HG02938 (cell line): ENCODE measurements around the gene SUN1.
"Not testable (repeated sequence)": the region's sequence is repeated elsewhere in the genome, so short reads cannot be mapped to it uniquely, and the experiment has no call there.

ENCODE experiments used
- ATAC-seq: cut with Tn5 transposase; IDR thresholded peaks from one replicate; pipeline ENCODE4 v1.9.1; 2021; ENCODE audit warnings: mild to moderate bottlenecking, moderate library complexity; ENCODE audit not compliant: unreplicated experiment

SUN1 gene

DNA sequence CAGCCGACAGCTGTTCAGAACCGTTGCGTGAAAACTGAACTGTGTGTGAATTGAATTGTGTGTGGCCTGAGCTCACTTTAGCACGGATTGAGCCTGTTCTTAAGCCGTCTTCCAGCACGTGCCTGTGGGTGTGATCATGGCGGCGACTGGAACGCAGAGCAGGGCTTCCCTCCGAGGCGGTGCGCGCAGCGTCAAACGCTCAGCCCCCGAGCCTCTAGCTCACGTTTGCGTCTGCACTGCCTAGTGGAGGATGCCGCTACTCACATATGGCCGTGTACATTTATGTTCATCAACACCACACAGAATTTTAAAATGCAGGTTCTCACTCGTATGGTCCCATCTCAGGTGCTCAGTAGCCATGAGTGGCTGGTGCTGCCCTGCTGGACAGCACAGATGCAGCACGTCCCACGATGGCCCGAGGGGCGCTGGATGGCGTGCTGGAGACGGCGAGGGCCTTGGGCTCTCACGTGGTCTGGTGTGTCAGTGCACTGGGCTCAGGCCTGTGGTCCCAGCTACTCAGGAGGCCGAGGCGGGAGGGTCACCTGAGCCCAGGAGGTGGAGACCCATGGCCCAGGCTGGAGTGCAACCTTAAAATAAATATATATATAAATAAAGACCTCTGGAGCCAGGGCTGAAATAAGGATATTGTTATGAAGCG, 22.0 kb downstream of the SUN1 start:
- no peak for ATAC-seq

DNA sequence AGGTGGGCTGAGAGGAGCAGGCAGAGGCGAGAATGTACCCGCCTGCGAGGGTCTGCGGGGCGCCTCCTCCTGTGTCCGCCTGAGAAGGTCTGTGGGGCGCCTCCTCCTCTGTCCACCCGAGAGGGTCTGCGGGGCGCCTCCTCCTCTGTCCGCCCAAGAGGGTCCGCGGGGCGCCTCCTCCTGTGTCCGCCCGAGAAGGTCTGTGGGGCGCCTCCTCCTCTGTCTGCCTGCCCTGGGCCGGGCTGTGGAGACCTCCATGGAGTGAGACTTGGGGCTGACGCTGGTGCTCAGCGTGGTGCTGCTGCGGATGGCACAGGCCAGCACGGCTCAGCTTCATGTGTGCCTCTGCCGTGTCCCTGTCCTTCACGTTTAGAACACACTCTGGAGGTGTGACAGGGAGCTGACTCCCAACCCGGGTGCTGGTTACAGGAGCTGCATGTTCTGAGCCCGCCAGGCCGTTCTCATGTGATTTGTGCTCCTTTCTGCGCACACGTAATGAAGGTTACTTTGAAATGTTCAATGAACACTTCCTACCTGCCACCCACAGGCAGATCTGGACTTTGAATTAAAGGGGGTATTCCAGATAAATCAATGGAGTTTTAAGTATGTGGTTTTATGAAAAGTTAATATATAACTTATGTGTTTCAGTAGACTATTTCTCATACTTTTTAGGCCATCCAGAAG, 23.6 kb downstream of the SUN1 start:
- ATAC-seq = no peak

DNA sequence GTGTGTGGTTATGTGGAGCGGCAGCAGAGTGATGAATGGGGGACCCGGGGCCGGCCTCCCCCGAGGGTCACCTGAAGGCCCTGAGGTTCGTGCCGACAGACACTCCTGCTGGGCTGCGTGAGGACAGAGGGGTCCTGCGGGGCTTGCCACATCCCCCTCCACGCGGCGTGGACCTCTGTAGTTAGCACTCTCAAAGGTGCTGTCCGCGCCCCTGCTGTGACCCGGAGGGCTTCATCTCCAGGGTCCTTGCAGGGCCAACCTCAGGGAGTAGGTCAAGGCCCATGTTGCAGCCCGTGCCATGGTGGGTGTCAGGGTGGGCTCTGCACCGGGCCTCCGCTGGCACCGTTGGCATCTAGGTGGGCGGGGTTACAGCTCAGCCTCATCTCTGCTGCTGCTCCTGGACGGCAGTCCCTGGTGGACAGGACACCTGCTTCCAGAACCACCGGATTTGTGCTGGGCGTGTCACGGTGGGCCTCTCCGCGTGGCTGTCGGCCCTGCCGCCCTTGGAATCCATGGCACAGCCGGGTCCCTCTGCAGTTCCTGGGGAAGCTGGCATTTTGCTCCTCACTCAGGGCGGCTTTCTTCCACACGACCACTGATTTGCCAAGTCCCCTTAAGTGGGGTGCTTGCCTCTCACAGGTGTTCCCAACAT, 24.3 kb downstream of the SUN1 start:
- no peak for ATAC-seq

DNA sequence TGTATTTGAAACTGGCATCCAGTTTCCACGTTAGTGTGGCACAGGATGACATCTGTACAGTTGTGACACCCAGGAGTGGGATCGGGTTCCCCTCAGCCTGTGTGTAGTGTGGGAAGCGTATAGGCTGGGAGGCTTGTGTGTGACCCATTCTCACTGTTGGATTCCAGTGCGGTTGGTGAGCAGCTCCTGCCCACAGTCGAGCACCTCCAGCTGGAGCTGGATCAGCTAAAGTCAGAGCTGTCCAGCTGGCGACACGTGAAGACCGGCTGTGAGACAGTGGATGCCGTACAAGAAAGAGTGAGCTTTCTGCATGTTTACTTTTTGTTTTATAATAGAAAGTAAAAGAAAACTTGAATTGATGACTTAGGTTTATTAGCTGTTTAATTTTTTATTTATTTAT, 25.4 kb downstream of the SUN1 start:
- ATAC-seq = no peak

DNA sequence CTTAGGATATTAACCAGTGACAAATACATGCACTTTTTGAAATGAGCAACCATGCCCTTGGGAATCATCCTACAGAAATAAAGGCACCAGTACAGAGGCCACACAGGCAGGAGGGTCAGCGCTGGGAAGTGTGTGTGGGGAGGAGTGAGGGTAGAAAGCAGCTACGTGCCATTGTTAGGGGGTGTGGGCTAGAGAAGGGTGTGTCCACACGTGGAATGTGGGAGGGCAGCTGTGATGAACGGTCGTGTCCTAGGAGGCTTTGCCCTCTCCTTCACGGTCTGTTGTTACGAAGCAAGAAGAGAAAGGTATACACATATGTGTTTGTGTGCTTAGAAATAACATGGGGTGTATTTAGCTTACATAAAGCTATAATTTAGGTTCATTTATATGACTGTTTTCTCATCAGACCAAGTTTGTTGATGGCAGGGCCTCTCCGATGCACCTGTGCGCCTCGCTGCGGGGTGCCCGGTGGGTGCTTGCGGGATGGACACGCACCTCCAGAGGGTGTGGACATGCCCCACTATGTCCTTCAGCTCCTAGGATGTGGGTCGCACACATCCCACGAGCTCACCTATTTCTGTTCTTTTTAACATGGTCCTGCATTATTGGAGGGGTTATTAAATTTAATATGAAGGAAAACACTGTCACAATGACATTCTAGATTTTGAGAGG, 27.2 kb downstream of the SUN1 start:
- no peak for ATAC-seq

DNA sequence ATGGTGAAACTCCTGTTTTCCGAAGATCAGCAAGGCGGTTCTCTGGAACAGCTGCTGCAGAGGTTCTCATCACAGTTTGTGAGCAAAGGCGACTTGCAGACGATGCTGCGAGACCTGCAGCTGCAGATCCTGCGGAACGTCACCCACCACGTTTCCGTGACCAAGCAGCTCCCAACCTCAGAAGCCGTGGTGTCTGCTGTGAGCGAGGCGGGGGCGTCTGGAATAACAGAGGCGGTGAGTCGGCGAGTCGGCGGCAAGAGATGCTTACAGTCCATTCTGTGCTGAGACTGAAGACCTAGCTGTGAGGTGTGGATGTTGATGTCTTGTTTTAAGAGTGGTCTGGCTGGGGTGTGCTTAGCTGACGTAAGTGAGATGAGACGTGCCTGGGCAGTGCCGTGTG, 27.9 kb downstream of the SUN1 start:
- ATAC-seq = no peak

DNA sequence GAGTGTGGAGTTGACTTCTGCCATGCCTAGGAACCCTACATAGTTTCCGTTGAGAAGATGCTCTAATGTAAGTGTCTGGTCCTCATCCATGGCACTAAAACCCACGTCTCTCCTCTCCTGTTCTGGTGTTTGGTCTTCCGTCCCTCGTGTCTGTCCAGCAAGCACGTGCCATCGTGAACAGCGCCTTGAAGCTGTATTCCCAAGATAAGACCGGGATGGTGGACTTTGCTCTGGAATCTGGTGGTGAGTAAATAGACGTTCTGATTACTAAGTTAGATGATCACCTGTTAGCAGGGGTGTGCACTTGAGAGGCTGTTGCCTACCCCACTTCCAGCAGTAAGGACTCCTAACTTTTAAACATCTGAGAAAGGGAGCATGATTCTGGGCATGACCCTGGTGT, 28.9 kb downstream of the SUN1 start:
- no peak for ATAC-seq

DNA sequence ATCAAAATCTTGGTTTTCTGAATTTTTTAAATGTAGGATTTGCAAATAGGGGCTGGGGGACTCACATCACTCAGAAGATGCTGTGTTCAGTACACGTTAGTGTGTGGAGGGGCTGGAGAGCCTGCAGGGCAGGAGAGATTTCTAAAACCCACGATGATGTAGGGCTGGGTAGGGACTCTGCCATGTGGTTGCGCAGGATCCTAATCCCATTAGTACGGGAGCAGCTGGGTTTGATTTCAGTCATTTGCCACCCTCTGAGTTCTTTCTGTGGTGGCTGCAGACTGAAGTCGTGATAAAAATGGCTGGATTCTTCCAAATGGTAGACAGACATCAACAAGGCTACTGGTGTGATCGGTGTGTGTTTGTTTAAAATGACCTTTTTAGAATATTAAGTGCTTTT, 29.9 kb downstream of the SUN1 start:
- ATAC-seq = no peak

DNA sequence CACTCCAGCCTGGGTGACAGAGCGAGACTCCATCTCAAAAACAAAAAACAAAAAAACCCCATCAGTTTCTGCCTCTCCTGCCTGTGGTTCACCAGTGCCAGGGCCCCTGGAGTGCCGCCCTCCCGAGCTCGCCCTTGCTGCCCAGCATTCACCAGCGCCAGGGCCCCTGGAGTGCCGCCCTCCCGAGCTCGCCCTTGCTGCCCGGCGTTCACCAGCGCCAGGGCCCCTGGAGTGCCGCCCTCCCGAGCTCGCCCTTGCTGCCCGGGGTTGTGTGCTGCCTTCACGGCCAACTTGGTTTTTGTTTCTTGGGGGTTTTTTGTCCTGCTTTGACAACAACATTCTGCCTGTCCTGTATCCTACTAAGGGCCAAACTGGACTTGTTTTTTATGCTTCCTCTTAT, 30.8 kb downstream of the SUN1 start:
- no peak for ATAC-seq

DNA sequence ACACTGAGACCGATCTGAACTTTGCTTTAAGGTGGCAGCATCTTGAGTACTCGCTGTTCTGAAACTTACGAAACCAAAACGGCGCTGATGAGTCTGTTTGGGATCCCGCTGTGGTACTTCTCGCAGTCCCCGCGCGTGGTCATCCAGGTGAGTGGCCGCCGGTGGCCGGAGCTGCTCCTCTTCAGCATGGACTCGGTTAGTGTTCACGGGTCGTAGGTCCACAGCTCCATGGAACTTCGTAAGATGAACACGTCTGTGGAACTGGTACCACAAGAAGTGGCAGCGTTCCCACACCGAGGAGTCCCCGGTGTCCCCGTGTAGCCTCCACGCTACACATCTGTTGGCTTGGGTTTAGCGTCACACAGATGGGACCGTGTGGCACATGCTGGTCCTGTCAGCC, 33.6 kb downstream of the SUN1 start:
- ATAC-seq = no peak

DNA sequence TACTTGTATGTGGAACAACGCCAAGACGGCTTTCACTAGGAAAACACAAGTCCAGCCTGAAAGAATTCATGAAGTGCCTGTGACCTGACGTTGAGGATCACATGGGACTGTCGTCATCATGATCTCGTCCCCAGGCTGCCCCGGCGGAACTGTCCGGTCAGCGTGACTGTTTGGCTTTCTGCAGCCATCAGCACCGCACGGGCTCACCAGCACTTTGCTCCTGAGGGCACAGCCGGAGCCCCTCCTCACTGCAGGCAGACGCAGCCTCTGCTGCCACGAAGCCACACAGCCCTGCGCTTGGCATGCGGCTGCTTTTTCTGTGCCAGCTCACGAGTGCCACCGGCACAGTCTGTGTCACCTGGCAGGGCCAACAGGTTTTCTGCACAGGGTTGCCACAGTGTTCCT, 34.7 kb downstream of the SUN1 start:
- ATAC-seq = no peak

DNA sequence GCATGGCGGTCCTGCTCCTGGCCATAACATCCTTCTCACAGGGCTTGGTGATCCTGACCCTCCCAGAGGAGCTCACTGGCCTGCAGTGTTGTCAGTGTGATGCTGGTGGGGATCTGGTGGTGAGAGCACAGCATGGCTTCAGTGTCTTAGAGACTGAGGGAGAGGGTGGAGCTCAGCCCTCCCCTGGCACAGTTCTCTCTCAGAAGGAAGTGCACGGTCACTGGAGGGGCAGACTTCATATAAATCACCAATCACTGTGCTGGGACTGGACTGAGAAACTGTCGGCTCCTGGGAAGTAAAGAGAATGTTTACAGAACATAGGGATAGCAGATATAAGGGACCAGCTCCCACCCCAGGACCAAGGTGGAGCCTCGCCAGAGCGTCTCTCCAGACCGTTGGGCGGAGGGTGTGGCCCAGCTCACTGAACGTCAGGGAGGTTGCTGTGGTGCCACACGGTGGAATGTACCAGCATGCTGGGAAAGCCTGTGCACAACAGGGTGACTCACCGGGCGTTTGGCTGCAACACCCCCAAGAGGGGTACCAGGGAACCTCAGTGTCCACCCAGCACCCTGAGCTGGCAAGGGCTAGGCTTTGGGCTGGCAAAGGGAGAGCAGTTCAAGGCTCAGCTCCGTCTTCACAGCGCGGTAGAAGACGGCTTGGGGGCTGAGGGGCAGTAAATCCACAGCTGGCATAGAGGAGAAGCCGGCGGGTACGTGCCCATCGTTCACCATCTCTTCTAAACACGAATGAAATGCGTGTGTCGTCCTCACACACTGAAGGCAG, 35.3 kb downstream of the SUN1 start:
- ATAC-seq = no peak

DNA sequence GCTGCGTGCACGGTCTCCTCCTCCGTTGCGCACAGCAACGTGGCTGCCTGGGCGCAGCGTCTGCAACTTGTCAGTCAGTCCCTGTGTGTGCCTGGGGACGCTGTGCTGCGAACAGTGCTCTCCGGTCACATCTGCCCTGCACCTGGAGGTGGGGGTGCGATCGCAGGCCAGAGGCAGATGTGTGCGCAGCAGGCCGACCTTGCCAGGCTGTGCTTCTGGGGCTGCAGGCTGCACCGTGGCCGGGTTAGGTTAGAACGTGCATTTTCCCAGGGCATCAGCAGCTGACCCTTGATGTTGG, 35.9 kb downstream of the SUN1 start:
- ATAC-seq = no peak

DNA sequence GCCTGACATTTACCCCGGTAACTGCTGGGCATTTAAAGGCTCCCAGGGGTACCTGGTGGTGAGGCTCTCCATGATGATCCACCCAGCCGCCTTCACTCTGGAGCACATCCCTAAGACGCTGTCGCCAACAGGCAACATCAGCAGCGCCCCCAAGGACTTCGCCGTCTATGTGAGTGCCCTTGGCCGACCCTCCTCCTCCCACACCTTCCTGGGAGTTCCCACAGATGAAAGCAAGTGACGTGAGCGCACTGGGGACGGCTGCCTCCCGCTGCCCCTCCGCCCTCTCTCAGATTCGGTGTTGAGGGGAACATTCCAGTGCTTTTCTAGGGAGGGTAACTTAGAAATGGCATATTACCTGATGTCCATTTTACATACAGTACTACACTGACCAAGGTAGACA, 37.1 kb downstream of the SUN1 start:
- no peak for ATAC-seq

DNA sequence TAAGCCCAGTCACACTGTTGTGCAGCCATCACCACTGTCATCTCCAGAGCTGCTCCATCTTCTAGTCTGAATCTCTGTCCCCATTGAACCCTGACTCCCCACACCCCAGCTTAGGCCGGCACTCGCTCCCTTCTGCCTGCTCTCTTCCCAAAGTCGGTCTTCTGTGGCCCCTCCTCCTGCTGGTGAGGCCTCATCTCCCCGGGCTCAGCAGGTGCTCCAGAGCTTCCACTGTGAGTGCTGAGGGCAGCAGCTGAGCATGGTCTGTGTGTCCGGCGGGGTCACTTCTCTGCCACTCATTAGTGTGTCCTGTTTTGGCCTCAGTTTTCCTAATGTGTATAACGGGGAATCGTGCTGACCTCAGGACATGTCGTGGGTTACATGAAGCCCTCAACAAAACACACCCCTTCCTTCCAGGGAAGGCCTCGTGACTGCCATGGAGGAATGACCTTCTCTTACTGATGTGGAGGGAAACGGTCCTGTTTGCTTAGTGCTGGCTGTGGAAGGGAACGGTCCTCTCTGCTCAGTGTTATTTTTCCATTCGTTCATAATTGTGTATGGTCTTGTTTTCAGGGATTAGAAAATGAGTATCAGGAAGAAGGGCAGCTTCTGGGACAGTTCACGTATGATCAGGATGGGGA, 39.7 kb downstream of the SUN1 start:
- no peak for ATAC-seq

DNA sequence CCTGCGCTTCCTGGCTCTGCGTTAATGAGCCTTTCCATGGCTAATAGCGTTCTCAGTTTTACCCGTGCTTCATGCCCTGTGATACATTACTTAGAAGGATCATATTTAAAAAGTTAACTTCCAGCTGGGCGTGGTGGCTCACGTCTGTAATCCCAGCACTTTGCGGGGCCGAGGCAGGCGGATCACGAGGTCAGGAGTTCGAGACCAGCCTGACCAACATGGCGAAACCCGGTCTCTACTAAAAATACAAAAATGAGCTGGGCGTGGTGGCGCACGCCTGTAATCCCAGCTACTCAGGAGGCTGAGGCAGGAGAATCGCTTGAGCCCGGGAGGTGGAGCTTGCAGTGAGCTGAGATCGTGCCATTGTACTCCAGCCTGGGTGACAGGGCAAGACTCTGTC, 40.4 kb downstream of the SUN1 start:
- not testable (repeated sequence) for ATAC-seq

DNA sequence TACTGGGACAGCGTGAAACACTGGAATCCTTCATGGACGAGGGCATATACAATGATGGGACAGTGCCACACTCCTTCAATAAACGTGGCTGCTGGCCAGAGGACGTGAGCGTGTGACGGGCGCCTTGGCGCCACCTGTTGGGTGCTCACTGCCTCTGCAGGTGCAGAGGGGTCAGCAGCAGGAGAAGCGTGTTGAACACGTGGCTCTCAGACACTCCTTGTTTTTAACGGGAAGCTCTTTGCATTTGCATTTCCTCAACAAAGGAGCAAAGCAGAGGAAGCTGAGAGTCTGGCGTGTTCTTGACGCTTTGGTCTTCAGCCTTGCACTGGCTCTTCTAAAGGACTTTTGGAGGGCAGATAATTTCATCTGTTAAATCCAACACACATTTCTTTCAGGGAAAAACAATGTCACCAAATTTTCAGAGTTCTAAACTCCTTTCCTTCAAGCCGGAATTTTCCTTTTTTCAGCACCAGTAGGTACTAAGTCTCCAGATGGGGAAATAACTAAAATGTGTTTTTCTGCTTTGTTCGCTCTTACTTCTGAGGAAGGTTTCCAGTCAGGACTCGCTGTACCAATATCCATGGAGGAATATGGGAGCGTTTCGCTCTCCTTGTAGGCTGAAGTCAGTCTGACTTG, 41.2 kb downstream of the SUN1 start:
- ATAC-seq = no peak

DNA sequence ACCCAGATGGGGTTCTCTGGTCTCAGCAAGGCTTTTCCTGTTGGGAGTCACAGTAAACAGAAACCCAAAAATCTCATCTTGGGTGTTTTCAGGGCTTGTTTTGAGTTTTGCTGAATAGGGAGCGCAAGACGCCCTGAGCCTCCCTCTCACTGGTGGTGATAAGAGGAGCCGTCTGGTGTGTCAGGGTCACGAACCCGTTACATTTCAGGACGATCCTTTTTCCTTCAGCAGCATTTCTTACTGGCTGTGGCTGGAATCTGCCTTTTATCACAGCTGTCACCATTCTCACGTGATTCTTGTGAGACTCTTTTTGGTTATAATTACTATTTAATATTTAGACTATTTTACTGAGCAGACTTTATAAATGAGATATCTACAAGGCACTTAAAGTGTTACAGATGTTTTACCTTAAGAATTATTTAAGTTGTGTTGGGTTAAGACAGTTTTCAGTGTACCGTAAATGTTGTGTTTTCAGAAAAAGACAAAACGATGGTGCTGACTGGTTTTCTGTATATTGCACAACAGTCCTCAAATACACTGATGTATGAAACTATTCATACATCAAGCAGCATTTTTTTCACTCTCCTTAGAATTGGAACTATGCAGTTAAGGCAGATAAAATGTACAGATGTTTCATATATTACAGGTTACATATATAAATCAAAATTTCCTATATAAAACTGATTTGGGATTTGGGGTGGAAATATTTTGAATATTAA, 41.9 kb downstream of the SUN1 start:
- ATAC-seq = no peak

DNA sequence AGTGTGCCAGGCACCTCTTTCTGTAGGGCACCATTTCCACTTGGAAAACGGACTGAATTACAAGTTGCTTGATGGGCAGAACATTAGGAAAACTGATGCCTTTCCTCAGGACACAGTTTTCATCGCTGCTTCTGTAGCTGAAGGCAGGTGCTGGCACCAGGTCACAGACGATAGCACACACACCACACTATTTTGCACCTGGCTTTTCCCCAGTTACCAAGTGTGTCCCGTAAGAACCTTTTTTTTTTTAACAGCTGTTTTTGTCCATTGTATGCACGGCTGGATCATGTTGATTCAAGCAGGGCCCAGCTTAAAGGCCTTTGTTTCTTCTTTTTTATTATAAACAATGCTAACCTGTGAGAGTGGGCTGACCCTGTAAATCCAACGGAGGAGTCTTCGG, 42.8 kb downstream of the SUN1 start:
- ATAC-seq = no peak
